SK-N-MC (cell line): ENCODE data around the gene DDX20.

Experiments
- DNase-seq: peaks from one replicate; pipeline ENCODE4 v3.0.0-alpha.2; 2011; ENCODE audit warnings: low read depth, low spot score
- H3K27ac ChIP-seq: fragments of 200-600 bp; sonication (generic); 2 replicates; pipeline ENCODE4 v1.5.1; 2016; ENCODE audit warnings: mixed run types
- H3K36me3 ChIP-seq: fragments of 200-600 bp; sonication (generic); 2 replicates; pipeline ENCODE4 v1.6.1; 2017; ENCODE audit warnings: antibody characterized with exemption, low read length, mixed read lengths; ENCODE audit not compliant: insufficient read depth
- H3K4me3 ChIP-seq: fragments of 200-600 bp; sonication (generic); 2 replicates; pipeline ENCODE4 v1.5.1; 2016
- H3K9ac ChIP-seq: fragments of 200-600 bp; sonication (generic); 2 replicates; pipeline ENCODE4 v1.8.0; 2017; ENCODE audit warnings: mixed run types, mixed read lengths; ENCODE audit not compliant: insufficient read length
- H3K9me3 ChIP-seq: fragments of 200-600 bp; sonication (generic); 2 replicates; pipeline ENCODE4 v1.6.1; 2017; ENCODE audit warnings: low read depth, mild to moderate bottlenecking, antibody characterized with exemption, low read length, moderate library complexity, mixed read lengths
- EZH2 ChIP-seq: fragments of 200-600 bp; sonication (generic); IDR thresholded peaks from one replicate; pipeline ENCODE4 v1.6.1; 2017; ENCODE audit warnings: antibody characterized with exemption
- FOXP2 ChIP-seq: optimal IDR thresholded peaks from 2 replicates; pipeline ENCODE3; 2011; ENCODE audit warnings: mild to moderate bottlenecking, moderate library complexity; ENCODE audit not compliant: insufficient read depth; ENCODE audit errors: extremely low read length, control extremely low read depth
- POLR2AphosphoS5 ChIP-seq: IDR thresholded peaks from 2 replicates; pipeline ENCODE4 v1.6.1; 2012; ENCODE audit warnings: mild to moderate bottlenecking, low read depth, low read length, borderline replicate concordance

Gene DDX20

DNA sequence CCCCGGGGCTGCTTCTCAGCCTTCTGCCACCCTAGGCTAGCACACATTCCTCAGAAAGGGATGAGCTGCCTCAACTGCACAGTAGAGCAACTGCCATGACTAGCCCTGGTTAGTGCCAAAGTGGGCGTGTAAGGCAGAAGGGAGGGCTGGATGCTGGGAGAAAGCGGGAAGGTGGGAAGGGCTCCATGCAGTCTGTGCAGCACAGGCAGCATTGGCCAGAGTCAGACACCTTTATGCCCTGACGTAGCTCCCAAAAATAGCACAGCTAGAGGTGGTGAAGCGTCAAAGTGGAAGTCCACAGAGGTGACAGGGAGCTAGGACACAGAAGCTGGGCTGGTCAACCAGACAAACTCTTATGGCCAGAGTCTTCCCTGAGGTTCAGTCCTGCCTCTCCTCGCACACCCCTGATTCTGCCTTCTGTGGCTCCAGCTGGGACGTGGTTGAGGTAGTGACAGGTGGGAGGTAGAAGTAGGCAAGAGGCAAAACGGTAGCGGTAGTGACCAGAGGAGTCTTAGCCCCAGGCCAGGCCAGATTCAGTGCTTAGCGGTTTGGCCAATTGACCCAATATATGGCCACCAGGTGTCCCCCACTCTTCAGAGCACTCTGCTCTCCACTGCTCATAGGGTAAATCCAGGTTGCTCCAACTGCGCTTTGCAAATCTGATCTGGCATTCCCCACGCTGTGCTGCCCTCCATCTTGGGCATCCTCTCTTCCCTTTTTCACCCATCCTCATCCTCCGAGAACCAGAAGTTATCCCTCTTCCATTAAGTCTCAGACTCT, 45.6 kb downstream of the DDX20 start:
- H3K27ac ChIP-seq = no peak overlapping the region
- DNase-seq = no peak

DNA sequence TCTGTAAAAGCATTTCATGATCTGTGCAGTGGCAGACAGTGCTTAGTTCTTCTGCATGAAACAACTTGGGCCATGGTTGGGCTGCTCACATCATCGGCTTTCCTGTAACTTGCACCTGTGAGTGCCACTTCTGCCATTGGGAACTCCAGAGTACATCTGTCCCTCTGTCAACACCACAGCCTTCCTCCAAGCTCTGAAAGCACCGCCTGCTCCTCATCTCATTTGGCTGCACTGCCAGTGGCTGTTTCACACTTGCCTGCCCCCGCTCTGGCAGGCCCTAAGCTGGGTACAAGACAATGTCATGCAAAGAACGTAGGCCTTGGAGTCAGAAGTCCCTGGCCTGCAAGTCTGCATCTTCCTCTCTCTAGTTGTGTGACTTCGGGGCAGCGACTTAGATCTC, 46.4 kb downstream of the DDX20 start:
- TF ChIP-seq EZH2 (no peak), FOXP2 (no peak), POLR2AphosphoS5 (no peak)
- no peaks in the 10 kb centered on the region for H3K9me3 ChIP-seq
- DNase-seq = no peak
- no peak overlapping the region for H3K27ac ChIP-seq
- no peak overlapping the region for H3K9ac ChIP-seq
- H3K36me3 ChIP-seq = no peaks in the 10 kb centered on the region
- no peak overlapping the region for H3K4me3 ChIP-seq

More for the DNA sequence above, 45.6 kb downstream of the DDX20 start:
- Histone ChIP-seq H3K4me3 (no peak overlapping the region), H3K9me3 (no peaks in the 10 kb centered on the region), H3K36me3 (no peaks in the 10 kb centered on the region), H3K9ac (no peak overlapping the region)
- TF ChIP-seq FOXP2 (no peak), POLR2AphosphoS5 (no peak), EZH2 (no peak)

DNA sequence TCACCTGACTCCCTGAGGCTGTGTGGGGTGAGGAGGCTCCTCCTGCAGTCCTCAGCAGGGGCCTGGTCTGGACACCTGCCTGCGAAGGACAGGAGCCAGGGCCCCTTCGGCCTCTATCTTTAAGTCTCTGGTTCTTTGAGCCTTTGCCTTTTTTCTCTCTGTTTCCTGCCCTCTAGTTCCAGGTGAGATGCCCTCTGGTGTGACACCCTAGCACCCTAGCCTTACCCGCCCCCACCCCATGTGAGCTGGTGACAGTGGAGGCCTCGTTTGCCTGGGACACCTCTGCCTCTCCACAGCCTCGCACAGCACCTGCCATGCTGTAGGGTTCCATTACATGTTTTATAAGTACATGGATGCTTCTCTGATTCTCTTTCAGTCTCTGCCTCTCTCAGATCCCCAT, 47.3 kb downstream of the DDX20 start:
- DNase-seq = no peak

DNA sequence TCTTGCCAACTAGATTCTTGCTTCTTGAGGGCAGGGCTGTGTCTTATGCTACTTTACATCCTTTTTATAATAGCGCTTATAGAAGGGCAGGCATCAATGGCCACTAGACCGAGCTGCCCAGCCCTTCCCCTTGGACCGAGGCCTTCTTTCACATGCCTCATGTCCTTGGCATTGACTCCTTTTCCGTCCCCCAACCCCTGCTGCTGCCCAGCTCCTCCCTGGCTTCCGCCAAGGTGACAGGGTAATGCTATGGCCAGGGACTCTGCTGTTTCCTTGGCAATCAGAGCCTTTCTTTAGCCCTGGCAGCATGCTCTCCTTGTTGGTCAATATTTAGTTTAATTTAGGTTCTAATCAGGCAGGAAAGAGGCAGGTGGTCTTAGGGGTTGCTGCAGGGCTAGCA, 48.2 kb downstream of the DDX20 start:
- no peak for DNase-seq
- no peaks in the 10 kb centered on the region for H3K9me3 ChIP-seq
- TF ChIP-seq FOXP2 = no peak
- no peak for TF ChIP-seq POLR2AphosphoS5
- no peak for TF ChIP-seq EZH2
- H3K4me3 ChIP-seq = no peak overlapping the region
- H3K36me3 ChIP-seq = no peaks in the 10 kb centered on the region
- no peak overlapping the region for H3K27ac ChIP-seq
- H3K9ac ChIP-seq = no peak overlapping the region

More for the DNA sequence above, 47.3 kb downstream of the DDX20 start:
- Histone ChIP-seq H3K9ac (no peak overlapping the region), H3K4me3 (no peak overlapping the region), H3K36me3 (no peaks in the 10 kb centered on the region), H3K9me3 (no peaks in the 10 kb centered on the region), H3K27ac (no peak overlapping the region)
- TF ChIP-seq FOXP2 = no peak
- no peak for TF ChIP-seq POLR2AphosphoS5
- TF ChIP-seq EZH2 = no peak

DNA sequence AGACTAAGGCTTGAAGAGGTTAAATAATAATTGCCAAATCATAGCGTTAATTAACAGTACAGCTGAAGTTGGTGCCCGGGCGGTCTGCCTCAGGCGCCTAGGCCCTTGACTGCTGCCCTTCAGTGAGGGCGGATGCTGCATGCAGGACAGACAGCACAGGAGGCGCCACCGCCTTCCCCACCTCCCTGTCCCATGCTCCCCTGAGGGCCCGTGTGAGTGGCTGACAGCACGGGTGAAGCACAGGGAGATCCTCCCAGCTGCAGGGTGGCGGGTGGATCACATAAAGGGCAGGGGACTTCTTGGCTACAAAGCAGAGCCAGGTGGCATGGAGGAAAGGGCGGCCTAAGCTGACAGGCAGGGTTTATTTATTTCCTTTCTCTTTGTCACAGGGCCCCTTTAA, 49.1 kb downstream of the DDX20 start:
- H3K27ac ChIP-seq = no peak overlapping the region
- no peak overlapping the region for H3K4me3 ChIP-seq
- no peak overlapping the region for H3K9ac ChIP-seq
- TF ChIP-seq POLR2AphosphoS5 = no peak
- TF ChIP-seq EZH2 = no peak
- TF ChIP-seq FOXP2 = no peak
- H3K9me3 ChIP-seq = no peaks in the 10 kb centered on the region
- no peak for DNase-seq
- H3K36me3 ChIP-seq = no peaks in the 10 kb centered on the region

DNA sequence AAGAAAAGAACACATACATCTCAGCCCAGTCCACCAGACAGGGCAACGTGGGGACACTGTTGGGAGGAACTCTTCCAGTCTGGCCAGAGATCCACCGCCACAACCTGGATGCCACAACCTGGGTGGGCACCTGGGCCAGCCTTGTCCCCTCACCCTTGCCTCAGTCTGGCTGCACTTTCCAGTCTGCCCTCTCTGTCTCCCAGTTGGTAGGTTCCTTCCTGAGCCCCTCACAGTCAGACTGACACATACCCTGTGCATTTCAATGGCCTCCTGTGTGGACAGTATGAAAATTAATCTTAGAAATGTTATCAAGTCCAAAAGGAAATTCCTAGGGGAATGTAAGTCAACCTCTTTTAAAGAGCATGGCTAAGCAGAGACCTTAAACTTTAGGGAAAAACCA, 49.5 kb downstream of the DDX20 start:
- no peak overlapping the region for H3K9ac ChIP-seq
- DNase-seq = no peak
- H3K27ac ChIP-seq = no peak overlapping the region
- TF ChIP-seq FOXP2 = no peak
- no peak for TF ChIP-seq POLR2AphosphoS5
- TF ChIP-seq EZH2 = no peak
- H3K4me3 ChIP-seq = no peak overlapping the region
- no peaks in the 10 kb centered on the region for H3K9me3 ChIP-seq
- no peaks in the 10 kb centered on the region for H3K36me3 ChIP-seq

DNA sequence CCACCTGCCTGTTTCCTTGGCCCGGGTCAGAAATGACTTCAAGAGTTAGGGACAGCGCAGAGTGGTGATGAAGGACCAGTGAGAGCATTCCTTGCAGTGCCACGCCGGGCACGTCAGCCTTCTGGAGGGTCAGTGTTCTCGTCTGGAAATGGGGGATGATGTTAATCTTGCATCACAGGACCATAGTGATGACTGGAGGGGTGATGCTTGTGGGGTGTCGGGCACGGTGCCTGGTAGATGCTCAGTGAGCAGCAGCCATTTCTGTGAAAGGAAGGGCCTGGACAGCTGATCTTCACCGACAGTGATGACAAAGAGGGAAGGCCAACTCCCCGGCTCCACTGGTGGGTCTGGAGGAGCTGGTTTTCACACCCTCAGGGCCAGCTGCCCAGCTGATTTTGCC, 56.2 kb downstream of the DDX20 start:
- Histone ChIP-seq H3K9ac (no peak overlapping the region), H3K36me3 (no peaks in the 10 kb centered on the region), H3K4me3 (no peak overlapping the region), H3K9me3 (no peaks in the 10 kb centered on the region), H3K27ac (no peak overlapping the region)
- TF ChIP-seq FOXP2 (no peak), POLR2AphosphoS5 (no peak), EZH2 (no peak)
- DNase-seq = no peak

DNA sequence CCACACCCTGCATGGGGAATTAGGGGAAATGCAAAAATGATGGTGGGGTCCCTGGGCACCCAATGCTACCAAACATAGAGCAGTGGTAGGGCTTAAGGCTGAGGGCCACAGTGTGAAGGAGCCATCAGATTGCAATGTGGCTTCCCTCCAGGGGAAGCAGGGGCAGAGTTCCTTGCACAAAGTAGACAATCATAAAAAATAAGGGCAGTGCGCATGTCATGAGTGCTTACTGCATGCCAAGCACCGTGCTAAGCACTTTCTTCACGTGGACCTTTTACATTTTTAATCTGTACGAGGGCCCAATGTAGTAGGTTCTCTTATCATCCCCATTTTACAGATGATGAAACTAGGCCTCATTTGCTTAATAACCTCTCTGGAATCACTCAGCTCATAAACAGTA, 56.6 kb downstream of the DDX20 start:
- Histone ChIP-seq H3K27ac (no peak overlapping the region), H3K9me3 (no peaks in the 10 kb centered on the region), H3K9ac (no peak overlapping the region), H3K36me3 (no peaks in the 10 kb centered on the region), H3K4me3 (no peak overlapping the region)
- DNase-seq = no peak
- TF ChIP-seq POLR2AphosphoS5 (no peak), EZH2 (no peak), FOXP2 (no peak)

DNA sequence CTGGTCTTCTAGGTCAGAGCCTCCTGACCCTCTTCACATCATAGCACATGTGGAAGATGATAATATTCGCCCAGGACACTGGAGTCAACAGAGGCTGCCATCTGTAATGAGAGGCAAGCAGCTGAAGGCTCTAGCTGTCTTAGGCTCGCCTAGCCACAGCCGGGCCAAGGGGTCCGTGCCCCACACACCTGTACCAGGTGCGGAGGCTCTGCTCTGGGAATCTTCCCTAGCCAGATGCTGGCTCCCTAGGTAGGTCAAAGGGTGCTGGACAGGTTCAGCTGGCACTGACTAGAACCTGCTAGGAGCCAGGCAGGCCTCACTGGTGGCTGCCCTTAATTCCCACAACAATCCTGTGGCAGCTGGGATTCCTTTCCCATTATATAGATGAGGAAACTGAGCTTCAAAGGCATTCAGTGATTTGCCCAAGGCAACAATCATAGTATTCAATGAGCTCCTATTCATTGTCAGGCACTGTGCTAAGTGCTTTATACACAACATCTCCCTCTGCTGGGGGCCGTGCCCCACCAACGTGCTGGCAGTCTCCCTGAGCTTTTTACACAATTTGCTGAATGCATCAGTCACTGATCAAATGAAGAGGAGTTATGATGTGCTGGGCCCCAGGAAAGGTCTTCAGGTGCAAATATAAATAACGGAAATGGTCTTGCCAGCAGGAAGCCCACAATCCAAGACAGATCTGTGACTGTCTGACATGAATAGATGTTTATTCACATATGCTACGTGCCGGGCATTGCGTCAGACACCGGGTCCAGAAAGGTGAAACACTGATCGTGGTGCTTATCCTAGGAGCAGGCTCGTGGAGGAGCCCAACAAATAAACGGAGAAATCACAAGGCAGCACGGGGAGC, 58.0 kb downstream of the DDX20 start:
- H3K9ac ChIP-seq = no peak overlapping the region
- no peak for DNase-seq
- no peak overlapping the region for H3K27ac ChIP-seq
- H3K9me3 ChIP-seq = no peaks in the 10 kb centered on the region
- TF ChIP-seq FOXP2 (no peak), EZH2 (no peak), POLR2AphosphoS5 (no peak)
- H3K4me3 ChIP-seq = no peak overlapping the region
- no peaks in the 10 kb centered on the region for H3K36me3 ChIP-seq
